GM10248 (cell line): ENCODE measurements around the gene RPN2.

Experiments
- CTCF ChIA-PET: fragments of 300-600 bp; sonication (Branson Sonifier 250); formaldehyde crosslinking; extraction: SDS; loops from one replicate; lab custom pipeline; 2021; ENCODE audit warnings: antibody characterized with exemption; lab: Yijun Ruan, JAX
- POLR2A ChIA-PET: fragments of 350-650 bp; sonication (Branson Sonifier 250); formaldehyde crosslinking; extraction: SDS; loops from one replicate; lab custom pipeline; 2020; ENCODE audit warnings: antibody characterized with exemption; lab: Yijun Ruan, JAX
- DNase-seq: peaks from one replicate; pipeline ENCODE4 v3.0.0; 2012; ENCODE audit errors: extremely low spot score
- TF ChIP-seq, protein P1 (sequence below): IDR thresholded peaks from 2 replicates; pipeline ENCODE4 v1.5.1; 2012; ENCODE audit warnings: mild to moderate bottlenecking, low read depth; ENCODE audit errors: extremely low read depth, missing control alignments, control extremely low read depth

The RPN2 gene

DNA sequence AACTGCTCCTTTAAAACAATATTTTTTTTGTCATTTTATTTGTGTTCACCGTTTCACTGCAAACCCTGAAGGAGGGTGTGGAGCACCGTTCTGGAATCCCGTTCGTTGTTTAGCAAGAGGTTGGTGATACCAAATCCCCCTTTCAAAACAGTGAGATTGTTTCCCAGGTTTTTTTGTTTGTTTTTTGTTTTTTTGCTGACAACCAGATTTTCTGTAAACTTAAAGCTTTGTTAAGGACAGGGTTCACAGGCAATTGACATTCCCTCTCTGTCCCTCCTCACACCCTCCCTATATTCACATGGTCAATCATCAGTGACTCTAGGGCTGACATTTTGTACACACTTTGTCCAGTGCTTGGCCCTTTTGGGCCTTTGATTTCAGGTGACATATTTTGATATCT is 21.2 kb downstream of the RPN2 start:
- TF ChIP-seq, protein P1, sequence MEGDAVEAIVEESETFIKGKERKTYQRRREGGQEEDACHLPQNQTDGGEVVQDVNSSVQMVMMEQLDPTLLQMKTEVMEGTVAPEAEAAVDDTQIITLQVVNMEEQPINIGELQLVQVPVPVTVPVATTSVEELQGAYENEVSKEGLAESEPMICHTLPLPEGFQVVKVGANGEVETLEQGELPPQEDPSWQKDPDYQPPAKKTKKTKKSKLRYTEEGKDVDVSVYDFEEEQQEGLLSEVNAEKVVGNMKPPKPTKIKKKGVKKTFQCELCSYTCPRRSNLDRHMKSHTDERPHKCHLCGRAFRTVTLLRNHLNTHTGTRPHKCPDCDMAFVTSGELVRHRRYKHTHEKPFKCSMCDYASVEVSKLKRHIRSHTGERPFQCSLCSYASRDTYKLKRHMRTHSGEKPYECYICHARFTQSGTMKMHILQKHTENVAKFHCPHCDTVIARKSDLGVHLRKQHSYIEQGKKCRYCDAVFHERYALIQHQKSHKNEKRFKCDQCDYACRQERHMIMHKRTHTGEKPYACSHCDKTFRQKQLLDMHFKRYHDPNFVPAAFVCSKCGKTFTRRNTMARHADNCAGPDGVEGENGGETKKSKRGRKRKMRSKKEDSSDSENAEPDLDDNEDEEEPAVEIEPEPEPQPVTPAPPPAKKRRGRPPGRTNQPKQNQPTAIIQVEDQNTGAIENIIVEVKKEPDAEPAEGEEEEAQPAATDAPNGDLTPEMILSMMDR = no peak
- CTCF ChIA-PET = interaction anchor here (1.4 to 3.1 kb wide), 3 partner anchors 10 to 334 kb away, joined by 3 to 34 read pairs (median 4); partner anchors contain the start of genes MROH8 and RPN2
- DNase-seq = no peak
- POLR2A ChIA-PET = no interaction called here

DNA sequence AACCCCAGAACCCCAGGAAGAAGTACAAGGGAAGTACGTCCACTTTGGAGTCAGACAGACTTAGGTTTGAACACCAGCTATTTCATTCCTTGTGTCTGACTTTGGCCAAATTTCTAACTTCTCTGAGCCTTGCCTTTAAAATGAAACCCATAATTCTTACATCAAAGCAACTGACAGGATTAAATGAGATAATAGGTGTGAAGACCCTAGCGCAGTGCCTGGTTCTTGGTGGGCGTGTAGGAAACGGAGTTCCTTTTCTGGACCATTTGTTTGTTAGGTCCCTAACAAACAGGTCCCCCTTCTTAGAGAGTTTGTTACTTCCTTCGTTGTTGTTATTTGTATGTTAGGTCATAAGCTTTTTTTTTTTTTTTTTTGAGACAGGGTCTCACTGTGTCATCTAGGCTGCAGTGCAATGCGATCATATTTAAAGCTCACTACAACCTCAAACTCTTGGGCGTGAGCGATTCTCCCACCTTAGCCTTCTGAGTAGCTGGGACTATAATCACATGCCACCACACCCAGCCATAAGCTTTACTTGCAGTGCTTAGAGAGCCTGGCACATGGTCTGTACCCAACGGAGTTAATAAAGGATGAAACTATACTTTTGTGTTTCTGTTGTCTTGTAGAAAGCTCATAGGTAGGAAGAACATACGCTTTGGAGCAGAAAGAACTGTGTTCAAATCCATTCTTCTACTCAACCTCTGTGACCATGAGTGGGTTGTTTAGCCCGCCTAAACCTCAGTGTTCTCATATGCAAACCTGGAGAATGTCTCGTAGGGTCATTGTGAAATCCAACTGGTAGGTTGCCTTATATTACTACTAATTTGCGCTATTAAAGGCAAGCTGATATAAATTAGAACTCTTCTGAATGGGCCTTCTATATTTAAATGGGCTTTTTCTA is 22.0 kb downstream of the RPN2 start:
- CTCF ChIA-PET = interaction anchor here (0.9 to 3.1 kb wide), 8 partner anchors 10 to 333 kb away, joined by 3 to 34 read pairs (median 4); partner anchors contain the start of genes MROH8 and RPN2
- POLR2A ChIA-PET = no interaction called here

DNA sequence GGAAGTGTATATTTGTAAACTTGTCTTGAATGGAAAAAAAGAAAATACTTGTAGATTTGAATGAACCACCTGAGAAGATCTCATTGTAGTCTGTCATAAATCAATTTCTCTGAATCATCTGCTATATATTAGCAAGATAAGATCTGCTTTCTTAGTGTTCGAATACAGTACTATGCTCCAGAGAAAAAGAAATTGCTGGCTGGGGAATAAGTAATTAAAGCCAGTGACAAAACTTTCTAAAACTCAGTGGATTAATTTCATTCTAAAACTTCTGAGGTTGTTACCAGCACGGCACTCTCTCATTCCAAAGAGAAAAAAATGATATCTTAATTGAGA is 22.7 kb downstream of the RPN2 start:
- DNase-seq = no peak
- POLR2A ChIA-PET = no interaction called here
- TF ChIP-seq, protein P1 = no peak
- CTCF ChIA-PET = interaction anchor here (0.9 to 3.1 kb wide), 8 partner anchors 10 to 333 kb away, joined by 3 to 34 read pairs (median 4); partner anchors contain the start of genes MROH8 and RPN2

More for the DNA sequence above, 22.0 kb downstream of the RPN2 start:
- no peak for DNase-seq
- TF ChIP-seq, protein P1 = no peak

DNA sequence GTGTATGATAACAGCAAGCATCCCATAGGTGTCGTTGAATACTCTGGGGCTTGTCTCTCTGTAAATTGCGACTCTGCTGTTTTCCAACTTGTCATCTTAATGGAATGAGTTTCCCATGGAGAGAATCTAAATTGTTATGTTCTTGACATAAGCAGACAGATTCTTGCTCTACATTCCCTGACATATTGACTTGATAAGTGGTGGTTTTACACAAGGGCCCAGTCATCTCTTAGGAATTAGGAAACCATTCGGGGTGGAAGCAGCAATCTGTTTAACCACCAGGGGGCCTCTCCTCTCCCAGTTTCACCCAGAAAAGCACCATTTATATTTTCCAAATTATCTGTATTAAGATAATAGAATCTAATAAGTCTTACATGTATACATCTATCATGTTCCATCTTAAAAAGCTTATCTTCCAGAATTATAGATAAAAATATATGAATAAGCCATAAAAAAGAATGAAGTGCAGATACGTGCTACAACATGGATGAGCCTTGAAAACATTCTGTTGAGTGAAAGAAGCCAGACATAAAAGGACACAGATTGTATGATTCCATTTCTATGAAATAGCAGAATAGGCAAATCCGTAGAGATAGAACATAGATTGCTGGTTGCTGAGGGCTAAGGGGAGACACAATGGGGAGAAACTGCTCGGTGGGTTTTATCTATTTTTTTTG is 23.3 kb downstream of the RPN2 start:
- CTCF ChIA-PET = interaction anchor here (1.0 to 3.1 kb wide), 6 partner anchors 9 to 332 kb away, joined by 3 to 34 read pairs (median 4); partner anchors contain the start of genes MROH8 and RPN2
- DNase-seq = no peak
- POLR2A ChIA-PET = no interaction called here
- TF ChIP-seq, protein P1 = peak; percentile 53

DNA sequence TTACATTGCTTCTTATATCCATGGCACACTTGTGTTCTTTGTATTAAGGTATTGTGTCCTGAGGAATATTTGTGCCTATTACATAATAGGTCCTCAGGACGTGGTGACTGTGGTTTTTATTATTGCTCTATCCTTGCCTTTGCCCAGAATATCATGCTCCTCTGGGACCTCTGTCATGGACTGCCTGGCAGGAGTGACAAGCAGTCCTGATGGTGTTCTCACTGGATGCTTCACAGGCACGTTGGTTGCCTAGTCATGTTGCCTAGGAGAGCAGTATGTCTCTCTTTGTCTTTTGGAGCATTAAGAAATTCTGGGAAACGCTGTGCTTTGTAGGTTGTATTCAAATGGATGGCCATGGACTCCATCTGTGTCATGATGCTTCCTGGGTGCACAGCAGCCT is 24.9 kb downstream of the RPN2 start:
- no peak for DNase-seq
- CTCF ChIA-PET = interaction anchor here (0.7 to 1.2 kb wide), 3 partner anchors 13 to 331 kb away, joined by 3 read pairs; no protein-coding TSS in a partner anchor
- POLR2A ChIA-PET = interaction anchor here (0.7 kb wide), 1 partner anchor 120 kb away, joined by 3 read pairs; no protein-coding TSS in a partner anchor
- TF ChIP-seq, protein P1 = no peak

DNA sequence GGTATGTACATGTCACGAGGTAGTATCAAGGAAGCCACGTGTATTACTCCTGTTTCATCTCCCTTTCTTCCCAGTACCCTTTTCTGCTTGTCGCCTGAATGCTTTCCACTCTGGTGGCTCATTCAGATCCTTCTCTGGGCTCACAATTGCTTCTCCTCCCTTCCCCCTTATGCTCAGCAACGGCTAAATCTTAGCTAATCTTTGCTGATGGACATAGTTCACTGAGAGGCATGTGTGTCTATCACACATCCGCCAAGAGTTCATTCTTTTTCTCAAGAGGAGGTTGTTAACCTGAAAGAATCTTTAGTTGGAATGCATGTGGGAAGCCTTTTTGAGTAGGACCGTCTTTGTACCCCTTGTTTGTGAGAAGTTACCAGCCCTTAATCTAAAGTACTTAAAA is 26.0 kb downstream of the RPN2 start:
- ChIA-PET POLR2A (no interaction called here), CTCF (interaction anchor here (0.7 to 1.4 kb wide), 7 partner anchors 9 to 330 kb away, joined by 3 to 8 read pairs (median 3); no protein-coding TSS in a partner anchor)
- no peak for DNase-seq
- TF ChIP-seq, protein P1 = no peak
